NCI-H1417 (cell line): ENCODE results near the gene FXYD7.
A peak's percentile ranks its signal among the peaks of the same experiment; 100 is the strongest.
"Not testable (repeated sequence)": the region's sequence is repeated elsewhere in the genome, so short reads cannot be mapped to it uniquely, and the experiment has no call there.

Source experiments
- DNase-seq, 3 experiments: peaks; one replicate each; lab custom pipeline; 2025; lab: John Stamatoyannopoulos, UW

FXYD7 gene

GRCh38 chr19:35165200-35166058 lies 22.4 kb downstream of the FXYD7 start:
- no peak for DNase-seq

DNA sequence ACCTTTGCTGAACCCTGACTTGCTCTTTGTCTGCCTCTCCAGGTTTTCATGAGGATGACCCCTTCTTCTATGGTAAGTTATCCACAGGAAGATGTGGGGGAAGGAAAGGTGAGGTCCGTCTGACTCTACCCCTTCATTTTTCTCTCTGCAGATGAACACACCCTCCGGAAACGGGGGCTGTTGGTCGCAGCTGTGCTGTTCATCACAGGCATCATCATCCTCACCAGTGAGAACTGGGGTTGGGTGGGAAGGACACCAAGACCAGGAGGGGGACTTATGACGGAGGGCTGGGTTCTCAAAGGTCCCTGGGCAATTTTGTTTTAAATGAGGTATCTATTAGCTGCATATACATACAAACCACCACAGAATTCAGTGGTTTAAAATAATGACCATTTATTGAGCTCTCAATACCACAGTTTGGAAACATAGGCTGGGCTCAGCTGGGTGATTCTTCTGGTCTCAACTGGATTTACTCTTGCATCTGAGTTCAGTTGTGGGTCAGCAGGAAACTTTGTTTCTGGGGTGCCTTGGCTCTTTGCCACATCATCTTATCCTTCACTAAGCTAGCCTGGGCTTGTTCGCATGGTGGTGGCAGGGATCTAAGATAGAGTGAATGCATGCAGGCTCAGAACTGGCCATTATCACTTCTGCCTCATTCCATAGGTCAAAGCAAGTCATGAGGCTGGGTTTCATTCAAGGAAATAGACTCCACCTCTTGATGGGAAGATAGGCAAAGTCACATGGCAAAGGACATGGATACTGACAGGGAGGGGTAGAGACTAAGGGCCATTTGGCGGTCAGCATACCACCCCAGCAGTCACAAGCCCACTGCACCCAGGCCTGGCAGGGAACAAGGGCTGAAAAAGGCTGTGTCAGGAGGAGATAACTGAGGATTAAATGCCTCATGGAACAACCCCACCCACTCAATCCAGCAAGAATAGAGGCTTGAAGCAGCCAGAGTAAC lies 23.3 kb downstream of the FXYD7 start:
- no peak for DNase-seq

GRCh38 chr19:35167251-35168119 lies 24.4 kb downstream of the FXYD7 start:
- DNase-seq = no peak

DNA sequence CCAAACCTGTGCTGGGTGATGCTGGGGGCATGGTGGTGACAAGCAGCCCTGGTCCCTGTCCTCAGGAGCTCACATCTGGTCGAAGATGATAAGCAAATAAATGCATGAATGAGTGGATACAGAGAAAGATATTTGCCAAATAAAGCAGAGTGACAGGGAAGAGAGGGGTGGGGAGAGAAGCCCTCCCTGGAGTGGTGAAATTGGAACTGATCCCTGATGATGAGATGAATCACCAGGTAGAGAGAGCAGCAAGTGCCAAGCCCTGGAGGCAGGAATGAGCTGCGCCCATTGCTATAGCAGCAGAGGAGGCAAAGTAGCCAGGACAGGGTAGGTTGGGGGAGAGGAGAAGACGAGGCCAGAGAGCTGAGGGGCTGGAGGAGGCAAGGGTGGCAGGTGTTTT lies 25.1 kb downstream of the FXYD7 start:
- no peak for DNase-seq

- no peak for DNase-seq
These were observed 26.4 kb downstream of the FXYD7 start for GRCh38 chr19:35169221-35169995.

GRCh38 chr19:35170359-35171061 lies 27.5 kb downstream of the FXYD7 start:
- no peak for DNase-seq

DNA sequence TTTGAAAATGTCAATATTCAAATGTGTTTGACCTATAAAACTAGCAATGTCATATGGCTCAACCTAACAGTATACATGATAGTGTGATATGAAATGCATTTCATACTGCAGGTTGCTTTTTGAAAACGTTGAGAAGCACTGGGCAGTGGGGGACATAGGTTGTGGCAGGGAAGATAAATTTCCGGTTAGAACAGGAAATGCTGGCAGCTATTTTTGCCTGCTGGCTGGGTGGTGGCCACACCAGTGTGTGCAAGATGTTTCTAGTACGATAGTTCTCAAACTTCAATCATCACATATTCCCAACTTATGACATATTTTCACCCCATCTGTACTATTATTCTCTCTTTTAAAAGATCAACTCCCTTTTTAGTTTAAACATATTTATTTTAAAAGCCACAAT lies 28.7 kb downstream of the FXYD7 start:
- no peak for DNase-seq

- no peak for DNase-seq
These were observed 31.2 kb downstream of the FXYD7 start for GRCh38 chr19:35174226-35174625.

- DNase-seq = no peak
These were observed 33.1 kb downstream of the FXYD7 start for GRCh38 chr19:35176181-35176570.

GRCh38 chr19:35177377-35178274 lies 34.6 kb downstream of the FXYD7 start:
- DNase-seq = no peak

- DNase-seq = no peak
These were observed 35.6 kb downstream of the FXYD7 start for GRCh38 chr19:35178701-35179100.

DNA sequence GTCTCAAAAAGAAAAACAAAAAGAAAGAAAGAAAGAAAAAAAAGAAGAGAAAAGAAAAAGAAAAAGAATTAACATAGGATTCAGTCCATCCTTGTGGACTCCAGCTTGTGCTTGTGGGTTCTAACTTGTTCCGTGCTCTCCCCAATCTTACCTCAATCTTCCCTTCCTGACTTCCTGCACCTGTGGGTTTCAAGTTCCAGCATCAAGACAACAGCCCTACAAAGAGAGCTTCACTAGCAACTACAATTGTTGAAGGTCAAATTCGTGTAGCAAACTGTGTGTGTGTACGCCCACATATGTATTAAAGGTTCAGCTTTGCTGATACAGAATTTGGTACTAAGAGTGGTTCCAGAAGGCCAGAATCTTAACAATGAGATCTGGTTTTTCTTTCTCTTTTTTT lies 36.8 kb downstream of the FXYD7 start:
- no peak for DNase-seq

GRCh38 chr19:35181387-35181786 lies 38.3 kb downstream of the FXYD7 start:
- DNase-seq = no peak

- DNase-seq = no peak
These were observed 41.2 kb downstream of the FXYD7 start for GRCh38 chr19:35184267-35184666.

GRCh38 chr19:35184884-35185283 lies 41.8 kb downstream of the FXYD7 start:
- DNase-seq = no peak

- DNase-seq = peak in 1 of 3 experiments; percentile 12
These were observed 51.2 kb downstream of the FXYD7 start for GRCh38 chr19:35194012-35194984.

DNA sequence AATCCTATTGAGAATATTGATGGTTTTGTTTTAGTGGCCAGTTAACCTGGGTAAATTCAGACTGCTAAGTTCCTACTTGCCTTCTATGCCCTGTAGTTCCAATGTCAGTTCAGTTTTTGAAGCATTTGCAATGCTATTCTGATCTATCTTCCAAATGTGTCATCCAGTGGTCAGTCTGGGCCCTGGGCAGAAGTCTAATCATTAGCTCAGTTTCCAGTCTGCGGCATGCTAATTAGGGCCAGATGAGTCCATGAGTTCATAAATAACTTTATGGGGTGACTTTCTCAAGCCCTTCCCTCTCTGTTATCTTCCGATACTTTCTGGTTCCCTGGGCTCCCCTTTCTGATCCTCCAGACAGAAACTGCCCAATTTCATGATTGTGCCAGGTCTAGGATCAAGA lies 52.8 kb downstream of the FXYD7 start:
- DNase-seq = no peak

DNA sequence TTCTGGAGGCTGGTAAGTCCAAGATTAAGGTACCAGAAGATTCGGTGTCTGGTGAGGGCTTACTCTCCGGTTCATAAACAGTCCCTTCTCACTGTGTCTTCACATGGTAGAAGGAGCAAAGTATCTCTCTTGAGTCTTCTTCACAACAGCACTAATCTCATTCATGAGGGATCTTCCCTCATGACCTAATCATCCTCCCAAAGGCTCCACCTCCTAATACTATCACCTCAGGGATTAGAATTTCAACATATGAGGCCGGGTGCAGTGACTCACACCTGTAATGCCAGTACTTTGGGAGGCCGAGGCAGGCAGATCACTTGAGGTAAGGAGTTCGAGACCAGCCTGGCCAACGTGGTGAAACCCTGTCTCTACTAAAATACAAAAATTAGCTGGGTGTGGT lies 53.8 kb downstream of the FXYD7 start:
- DNase-seq = not testable (repeated sequence)
